Activated T-helper 2 cell treated with anti-CD3 and anti-CD28 coated beads, Interferon-gamma antibody, Interleukin-2, Interleukin-4, amounts not matched to agents 10 μg/mL and 5 μg/mL and 100 μg/mL, durations not matched to agents 14 hours and 24 hours and 36 hours (primary cell): Measurements from ENCODE around the gene MAPKAP1. TPM values are rescaled to one million over a fixed set of nuclear protein-coding genes. Genes with fewer than 3 reads are reported as not detected.

ENCODE experiments used
- DNase-seq: peaks from one replicate; pipeline ENCODE4 v3.0.0; 2021; ENCODE audit warnings: low spot score
- H3K27ac Mint-ChIP-seq: one replicate; pipeline ENCODE4 v1.8.0; 2021; ENCODE audit warnings: mixed read lengths
- H3K27me3 Mint-ChIP-seq: one replicate; pipeline ENCODE4 v1.8.0; 2021; ENCODE audit warnings: low read depth, mixed read lengths
- H3K36me3 Mint-ChIP-seq: one replicate; pipeline ENCODE4 v1.8.0; 2021; ENCODE audit warnings: low read depth, mixed read lengths
- H3K4me1 Mint-ChIP-seq: one replicate; pipeline ENCODE4 v1.8.0; 2021; ENCODE audit warnings: low read depth, mixed read lengths
- H3K4me3 Mint-ChIP-seq: one replicate; pipeline ENCODE4 v1.8.0; 2021; ENCODE audit warnings: low read depth, mild to moderate bottlenecking, moderate library complexity, mixed read lengths
- H3K9me3 Mint-ChIP-seq: one replicate; pipeline ENCODE4 v1.8.0; 2021; ENCODE audit warnings: mixed read lengths
- intact Hi-C: fragments of 100-400 bp; cut with micrococcal nuclease; formaldehyde crosslinking; loops from one replicate; pipeline ENCODE4 v1.15.1; 2023
- total RNA-seq: library from RNA; stranded (reverse); gene quantifications from 2 replicates; pipeline ENCODE4 v1.2.3, GENCODE V29; 2022

Gene MAPKAP1
- total RNA-seq, 1 donor from 2014 or later: 83.8 TPM

DNA sequence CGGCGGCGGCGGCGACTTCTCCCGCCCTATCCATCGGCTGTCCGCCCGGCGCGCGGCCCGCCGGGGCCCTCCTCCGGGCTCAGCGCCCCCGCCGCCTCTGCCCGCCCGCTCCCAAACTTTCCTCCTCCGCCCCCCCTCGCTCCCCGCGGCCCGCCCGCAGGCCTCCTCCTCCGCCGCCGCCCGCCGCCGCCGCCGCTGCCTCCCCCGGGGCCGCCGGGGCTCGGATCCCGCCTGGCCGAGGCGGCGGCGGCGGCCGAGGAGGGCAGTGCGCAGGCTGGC is 39.7 kb upstream of the MAPKAP1 start:
- DNase-seq: no peak
- Mint-ChIP-seq H3K36me3 (peaks cover 22% of the 10 kb centered on the region), H3K9me3 (no peaks in the 10 kb centered on the region), H3K4me3 (peak overlapping the region; percentile 21), H3K27me3 (peaks cover 25% of the 10 kb centered on the region), H3K4me1 (peaks cover 41% of the 10 kb centered on the region), H3K27ac (no peak overlapping the region)
- intact Hi-C loops: loop anchor here (1.0 to 10.0 kb wide), 5 partner anchors 39 to 112 kb away; partner anchors contain the start of gene MAPKAP1

DNA sequence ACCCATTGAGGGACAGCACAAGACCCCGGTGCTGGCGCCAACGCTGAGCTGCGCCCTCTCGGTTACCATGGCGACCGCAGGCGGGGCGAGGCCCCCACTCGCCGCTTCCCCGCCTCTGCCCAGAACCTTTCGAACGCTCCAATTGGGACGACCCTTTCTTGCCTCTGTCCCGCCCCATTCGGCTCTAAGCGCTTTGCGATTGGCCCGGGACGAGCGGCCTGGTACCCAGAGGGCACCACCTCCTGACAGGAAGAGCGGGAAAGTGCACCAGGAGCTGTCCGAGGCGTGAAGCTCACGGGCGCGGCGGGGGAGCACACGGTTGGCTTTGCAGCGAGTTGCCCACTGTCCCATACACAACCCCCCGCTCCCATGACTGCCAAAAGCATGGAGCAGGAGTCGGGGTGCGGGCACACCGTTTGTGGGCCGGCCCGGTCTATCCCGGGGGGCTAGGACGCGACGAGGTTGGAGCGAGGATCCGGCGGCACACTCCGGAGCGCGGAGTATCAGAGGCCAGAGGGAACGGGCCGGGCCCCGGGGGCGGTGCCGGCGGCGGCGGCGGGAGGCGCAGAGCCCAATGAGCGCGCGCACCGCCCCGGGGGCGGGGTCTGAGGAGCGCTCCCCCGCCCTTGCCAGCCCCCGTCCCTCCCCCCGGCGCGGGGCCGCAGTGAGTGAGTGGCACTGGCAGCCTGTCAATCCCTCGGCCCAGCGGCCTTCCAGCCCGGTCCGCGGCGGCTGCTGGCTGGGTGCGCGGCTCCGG is 39.2 kb upstream of the MAPKAP1 start:
- H3K4me3 Mint-ChIP-seq: peak overlapping the region; percentile 80

DNA sequence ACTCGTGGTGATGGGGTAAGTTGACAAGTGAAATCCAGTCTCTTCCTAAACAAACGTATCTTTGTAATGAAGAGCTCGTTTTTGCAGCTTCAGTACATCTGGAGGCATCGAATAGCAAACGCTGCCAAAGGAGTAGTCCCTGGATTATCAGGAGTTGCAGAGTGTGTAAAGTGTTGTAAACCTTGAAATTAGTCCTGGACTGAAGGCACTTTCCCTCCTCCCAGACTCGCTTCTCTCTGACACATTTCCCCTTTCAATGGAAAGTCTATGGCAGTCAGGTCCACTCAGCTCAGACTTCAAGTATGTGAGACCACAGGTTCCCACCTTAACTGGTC is 38.6 kb upstream of the MAPKAP1 start:
- no peak overlapping the region for H3K27ac Mint-ChIP-seq
- peaks cover 28% of the 10 kb centered on the region for H3K27me3 Mint-ChIP-seq
- peaks cover 13% of the 10 kb centered on the region for H3K36me3 Mint-ChIP-seq
- intact Hi-C loops: loop anchor here (1.0 to 10.0 kb wide), 5 partner anchors 38 to 111 kb away; partner anchors contain the start of gene MAPKAP1
- H3K4me3 Mint-ChIP-seq: peak overlapping the region; percentile 80
- H3K9me3 Mint-ChIP-seq: no peaks in the 10 kb centered on the region
- H3K4me1 Mint-ChIP-seq: peaks cover 36% of the 10 kb centered on the region
- no peak for DNase-seq

More for the DNA sequence above, 39.2 kb upstream of the MAPKAP1 start:
- intact Hi-C loops: loop anchor here (1.0 to 10.0 kb wide), 5 partner anchors 39 to 111 kb away; partner anchors contain the start of gene MAPKAP1
- no peaks in the 10 kb centered on the region for H3K9me3 Mint-ChIP-seq
- DNase-seq: peak; percentile 88
- H3K27ac Mint-ChIP-seq: peak overlapping the region; percentile 95
- peaks cover 28% of the 10 kb centered on the region for H3K27me3 Mint-ChIP-seq
- H3K36me3 Mint-ChIP-seq: peaks cover 17% of the 10 kb centered on the region
- H3K4me1 Mint-ChIP-seq: peaks cover 40% of the 10 kb centered on the region

DNA sequence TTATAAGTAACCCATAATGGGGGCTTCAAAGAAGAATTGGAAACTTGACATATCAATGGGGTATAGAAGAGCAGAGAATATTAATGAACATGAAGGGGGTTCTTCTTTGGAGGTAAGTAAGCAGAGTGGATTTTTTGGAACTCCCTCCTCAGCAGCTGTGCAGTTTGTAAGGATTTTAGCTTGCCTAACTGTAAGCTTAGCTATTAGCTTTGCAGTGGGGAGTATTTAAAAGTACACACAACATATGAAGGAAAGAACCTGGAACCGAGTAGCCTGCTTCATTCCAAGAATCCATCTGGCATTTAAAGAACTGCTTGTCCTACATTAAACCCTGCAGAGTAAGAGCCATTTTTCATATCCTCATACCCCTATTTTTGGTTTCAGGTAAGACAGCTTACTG is 38.0 kb upstream of the MAPKAP1 start:
- Mint-ChIP-seq H3K4me1 (peaks cover 31% of the 10 kb centered on the region), H3K27me3 (peaks cover 28% of the 10 kb centered on the region), H3K4me3 (peak overlapping the region; percentile 80), H3K36me3 (peaks cover 8% of the 10 kb centered on the region), H3K27ac (no peak overlapping the region), H3K9me3 (no peaks in the 10 kb centered on the region)
- intact Hi-C loops: loop anchor here (5.0 to 10.0 kb wide), 3 partner anchors 80 to 107 kb away; no protein-coding TSS in a partner anchor
- no peak for DNase-seq

DNA sequence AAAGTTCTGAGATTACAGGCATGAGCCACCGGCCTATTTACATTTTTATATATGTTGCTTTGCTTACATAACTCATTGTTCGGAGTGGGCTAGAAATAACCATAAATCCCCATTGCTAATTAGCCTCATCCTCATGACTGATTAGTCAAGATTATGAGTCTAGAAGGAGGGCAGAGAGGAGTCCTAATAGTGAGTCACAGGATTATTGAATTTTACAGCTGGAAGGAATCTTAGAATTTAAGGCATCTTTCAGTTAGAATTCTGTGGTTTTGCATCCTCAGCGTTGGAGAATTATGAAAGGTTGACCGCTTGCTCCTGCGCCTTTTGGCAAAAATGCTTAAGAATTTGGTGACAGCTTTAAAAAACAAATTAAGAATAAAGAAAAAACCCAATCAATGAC is 37.6 kb upstream of the MAPKAP1 start:
- no peak overlapping the region for H3K4me3 Mint-ChIP-seq
- intact Hi-C loops: loop anchor here (5.0 to 10.0 kb wide), 3 partner anchors 80 to 108 kb away; no protein-coding TSS in a partner anchor
- DNase-seq: no peak
- H3K9me3 Mint-ChIP-seq: no peaks in the 10 kb centered on the region
- H3K4me1 Mint-ChIP-seq: peaks cover 27% of the 10 kb centered on the region
- peaks cover 8% of the 10 kb centered on the region for H3K36me3 Mint-ChIP-seq
- H3K27ac Mint-ChIP-seq: no peak overlapping the region
- peaks cover 28% of the 10 kb centered on the region for H3K27me3 Mint-ChIP-seq

DNA sequence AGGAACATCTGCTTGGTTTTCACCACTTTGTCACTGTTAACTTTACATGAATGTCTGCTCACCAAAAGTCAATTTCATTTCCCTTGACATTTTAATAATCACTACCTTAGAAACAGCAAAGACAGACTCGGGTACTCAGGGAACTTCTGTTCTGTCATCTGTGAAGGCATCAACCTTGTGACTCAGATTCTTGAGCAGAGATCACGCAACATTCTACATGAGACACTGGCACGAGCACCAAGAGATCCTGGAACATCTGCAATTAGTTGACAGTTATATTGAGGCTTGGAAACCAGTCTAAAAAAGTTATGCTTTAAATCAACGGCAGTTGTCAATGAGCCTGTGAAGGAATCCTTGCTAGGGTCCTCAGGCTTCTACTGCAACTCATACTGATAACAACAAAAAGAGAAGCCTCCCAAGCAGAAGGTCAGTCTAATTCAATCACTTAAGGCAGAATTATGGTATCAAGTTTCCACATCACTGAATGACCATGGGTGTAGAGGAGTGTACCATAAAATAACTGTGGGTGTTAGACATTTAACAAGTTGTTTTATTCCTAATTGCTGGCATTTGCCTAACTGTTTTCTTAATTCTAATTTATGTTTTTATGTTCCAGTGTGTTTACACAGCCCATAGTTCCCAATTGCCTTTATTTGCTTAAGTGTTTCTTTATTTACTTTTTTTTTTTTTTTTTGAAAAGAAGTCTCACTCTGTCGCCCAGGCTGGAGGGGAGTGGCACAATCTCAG is 36.8 kb upstream of the MAPKAP1 start:
- Mint-ChIP-seq H3K36me3 (peaks cover 1% of the 10 kb centered on the region), H3K4me1 (peaks cover 19% of the 10 kb centered on the region), H3K9me3 (no peaks in the 10 kb centered on the region), H3K27ac (no peak overlapping the region), H3K27me3 (peaks cover 28% of the 10 kb centered on the region), H3K4me3 (no peak overlapping the region)
- intact Hi-C loops: loop anchor here (10.0 kb wide), 1 partner anchor 81 kb away; no protein-coding TSS in a partner anchor
- DNase-seq: no peak

DNA sequence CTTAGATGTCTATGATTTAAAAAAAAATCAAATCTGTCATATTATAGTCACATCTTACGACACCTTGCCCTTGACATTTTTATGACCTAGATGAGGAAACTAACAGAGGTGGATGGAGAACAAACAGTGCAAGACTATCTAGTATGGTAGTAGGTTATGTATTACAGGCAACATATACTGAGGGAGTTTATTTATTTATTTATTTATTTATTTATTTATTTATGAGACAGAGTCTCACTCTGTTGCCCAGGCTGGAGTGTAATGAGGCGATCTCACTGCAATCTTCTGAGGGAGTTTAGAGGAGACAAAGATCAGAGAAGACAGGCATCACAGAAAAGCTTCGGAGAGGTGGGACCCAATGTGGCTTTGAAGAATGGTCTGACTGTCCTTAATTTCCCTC is 35.6 kb upstream of the MAPKAP1 start:
- no peak overlapping the region for H3K27ac Mint-ChIP-seq
- intact Hi-C loops: loop anchor here (10.0 kb wide), 1 partner anchor 82 kb away; no protein-coding TSS in a partner anchor
- peaks cover 32% of the 10 kb centered on the region for H3K27me3 Mint-ChIP-seq
- H3K4me1 Mint-ChIP-seq: peaks cover 13% of the 10 kb centered on the region
- DNase-seq: no peak
- no peaks in the 10 kb centered on the region for H3K9me3 Mint-ChIP-seq
- no peaks in the 10 kb centered on the region for H3K36me3 Mint-ChIP-seq
- no peak overlapping the region for H3K4me3 Mint-ChIP-seq

DNA sequence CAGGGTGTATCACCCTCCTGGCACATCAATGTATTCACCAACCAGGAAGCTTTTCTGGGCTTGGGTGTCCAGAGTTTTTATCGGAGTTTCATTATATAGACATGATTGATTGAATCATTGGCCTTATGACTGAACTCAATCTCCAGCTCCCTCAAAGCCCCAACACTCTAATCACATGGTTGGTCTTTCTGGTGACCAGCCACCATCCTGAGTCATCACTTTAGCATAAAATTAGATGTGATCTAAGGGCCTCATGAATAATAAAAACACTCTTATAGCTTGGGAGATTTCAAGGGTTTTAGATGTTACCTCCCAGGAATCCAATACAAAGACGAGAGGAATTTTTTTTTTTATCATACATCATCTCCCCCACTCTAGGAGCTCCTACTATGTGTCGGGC is 32.4 kb upstream of the MAPKAP1 start:
- no peaks in the 10 kb centered on the region for H3K4me1 Mint-ChIP-seq

DNA sequence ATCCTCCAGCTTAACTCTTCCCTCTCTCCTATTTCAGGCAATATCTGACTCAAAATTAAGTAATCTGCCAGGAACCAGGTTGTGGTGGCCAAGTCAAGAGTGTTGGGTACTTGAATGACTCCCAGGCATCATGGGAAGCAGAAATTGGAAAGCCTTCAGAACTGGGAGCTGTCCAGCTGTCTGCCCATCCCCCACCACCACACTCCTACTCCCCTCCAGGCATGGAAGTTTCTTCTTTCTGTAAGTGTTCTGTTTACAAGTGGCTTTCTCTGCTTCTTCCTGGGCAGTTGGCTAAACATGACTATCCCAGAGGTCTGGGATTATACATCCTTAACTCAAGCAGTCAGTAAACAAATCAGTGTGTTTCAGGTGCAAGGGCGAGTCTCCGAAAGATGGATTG is 25.6 kb upstream of the MAPKAP1 start:
- no peak overlapping the region for H3K27ac Mint-ChIP-seq
- no peak for DNase-seq
- no peaks in the 10 kb centered on the region for H3K36me3 Mint-ChIP-seq
- no peaks in the 10 kb centered on the region for H3K9me3 Mint-ChIP-seq
- H3K4me3 Mint-ChIP-seq: no peak overlapping the region
- peaks cover 23% of the 10 kb centered on the region for H3K27me3 Mint-ChIP-seq
- intact Hi-C loops: no loop called here
- H3K4me1 Mint-ChIP-seq: no peaks in the 10 kb centered on the region

More for the DNA sequence above, 32.4 kb upstream of the MAPKAP1 start:
- H3K27ac Mint-ChIP-seq: no peak overlapping the region
- intact Hi-C loops: no loop called here
- peaks cover 28% of the 10 kb centered on the region for H3K27me3 Mint-ChIP-seq
- no peak for DNase-seq
- H3K36me3 Mint-ChIP-seq: no peaks in the 10 kb centered on the region
- H3K9me3 Mint-ChIP-seq: no peaks in the 10 kb centered on the region
- no peak overlapping the region for H3K4me3 Mint-ChIP-seq

DNA sequence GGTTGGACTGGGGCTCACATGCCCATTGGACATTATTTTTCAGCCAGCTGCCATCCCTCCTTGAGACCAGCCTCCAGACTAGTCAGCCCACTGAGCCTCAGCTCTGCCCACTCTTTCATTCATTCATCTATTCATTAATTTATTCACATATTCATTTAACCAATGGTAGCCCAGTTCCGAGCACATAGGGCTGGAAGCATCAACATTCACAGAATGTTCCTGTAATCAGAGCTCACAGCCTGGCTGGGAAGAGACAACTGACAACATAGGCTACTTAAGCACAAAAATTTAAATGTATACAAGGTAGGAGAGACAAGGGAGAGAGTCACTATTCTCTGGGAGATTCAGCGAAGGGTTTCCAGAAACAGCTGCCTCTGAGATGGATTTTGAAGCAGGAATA is 23.2 kb upstream of the MAPKAP1 start:
- no peak overlapping the region for H3K4me3 Mint-ChIP-seq
- no peak overlapping the region for H3K27ac Mint-ChIP-seq
- no peaks in the 10 kb centered on the region for H3K4me1 Mint-ChIP-seq
- no peaks in the 10 kb centered on the region for H3K36me3 Mint-ChIP-seq
- no peak for DNase-seq
- no peaks in the 10 kb centered on the region for H3K9me3 Mint-ChIP-seq
- intact Hi-C loops: no loop called here
- peaks cover 21% of the 10 kb centered on the region for H3K27me3 Mint-ChIP-seq

DNA sequence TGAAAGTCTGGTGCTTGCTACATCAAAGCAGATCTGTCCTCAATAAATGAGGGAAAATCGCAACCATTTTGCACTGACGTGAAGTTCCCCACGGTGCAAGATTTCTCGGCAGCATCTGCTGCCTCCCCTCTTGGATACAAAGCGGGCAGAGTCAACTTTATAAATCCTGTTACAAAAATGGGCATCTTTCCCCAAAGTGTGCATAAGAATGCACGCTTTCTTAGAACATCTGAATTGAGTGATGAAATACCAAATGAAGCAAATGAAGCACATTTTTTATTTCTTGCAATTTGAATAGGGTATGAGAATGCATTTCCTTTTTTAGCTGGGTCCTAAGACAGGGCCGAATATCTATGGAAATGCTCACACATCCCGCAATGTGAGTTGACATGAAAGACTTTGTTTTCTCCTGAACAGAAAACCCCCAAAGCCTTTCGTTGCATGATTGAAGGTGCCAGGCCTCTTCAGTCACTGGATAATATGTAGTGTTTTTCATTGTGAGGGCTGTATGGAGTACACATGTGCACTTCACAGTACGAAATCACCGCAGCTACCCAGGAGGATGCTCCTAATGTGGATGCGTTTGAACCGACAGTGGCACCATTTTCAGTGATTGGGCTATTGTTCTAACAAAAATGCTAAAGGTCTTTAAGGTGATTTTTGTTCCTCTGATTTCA is 19.6 kb upstream of the MAPKAP1 start:
- no peaks in the 10 kb centered on the region for H3K9me3 Mint-ChIP-seq
- intact Hi-C loops: no loop called here
- H3K36me3 Mint-ChIP-seq: no peaks in the 10 kb centered on the region
- peaks cover 9% of the 10 kb centered on the region for H3K27me3 Mint-ChIP-seq
- DNase-seq: no peak
- H3K4me3 Mint-ChIP-seq: no peak overlapping the region
- H3K4me1 Mint-ChIP-seq: no peaks in the 10 kb centered on the region
- H3K27ac Mint-ChIP-seq: no peak overlapping the region

DNA sequence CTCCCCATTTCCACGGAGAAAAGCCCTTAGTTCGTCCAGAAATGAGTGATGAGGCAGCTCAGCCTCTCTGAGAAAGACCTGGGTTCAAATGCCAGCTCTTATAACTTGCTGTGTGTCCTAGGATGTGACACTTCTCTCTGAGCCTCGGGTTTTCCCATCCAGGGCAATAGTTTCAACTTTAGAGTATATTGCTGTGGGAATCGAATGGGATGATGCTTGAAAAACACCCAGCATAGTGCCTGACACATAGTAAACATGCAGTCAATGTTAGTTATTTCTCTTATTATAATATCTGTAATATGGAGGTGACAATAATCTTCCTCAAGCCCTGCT is 430 bp upstream of the MAPKAP1 start:
- intact Hi-C loops: loop anchor here (1.0 to 2.0 kb wide), 2 partner anchors 39 to 57 kb away; no protein-coding TSS in a partner anchor
- Mint-ChIP-seq H3K27ac (peak overlapping the region; percentile 78), H3K36me3 (peaks cover 19% of the 10 kb centered on the region), H3K27me3 (no peaks in the 10 kb centered on the region), H3K9me3 (no peaks in the 10 kb centered on the region), H3K4me3 (peak overlapping the region; percentile 68), H3K4me1 (peaks cover 28% of the 10 kb centered on the region)
- no peak for DNase-seq
